Activated CD4-positive, alpha-beta T cell treated with anti-CD3 and anti-CD28 coated beads for 24 hours (primary cell): ENCODE results near the gene ANKDD1A.

ENCODE experiments used
- DNase-seq, 2 donors: peaks; one replicate each; pipeline ENCODE4 v3.0.0-alpha.2; 2020; ENCODE audit warnings: low read depth in 2 of 2

The ANKDD1A gene

GRCh38 chr15:64923546-64923945 lies 11.8 kb downstream of the ANKDD1A start:
- no peak for DNase-seq

DNA sequence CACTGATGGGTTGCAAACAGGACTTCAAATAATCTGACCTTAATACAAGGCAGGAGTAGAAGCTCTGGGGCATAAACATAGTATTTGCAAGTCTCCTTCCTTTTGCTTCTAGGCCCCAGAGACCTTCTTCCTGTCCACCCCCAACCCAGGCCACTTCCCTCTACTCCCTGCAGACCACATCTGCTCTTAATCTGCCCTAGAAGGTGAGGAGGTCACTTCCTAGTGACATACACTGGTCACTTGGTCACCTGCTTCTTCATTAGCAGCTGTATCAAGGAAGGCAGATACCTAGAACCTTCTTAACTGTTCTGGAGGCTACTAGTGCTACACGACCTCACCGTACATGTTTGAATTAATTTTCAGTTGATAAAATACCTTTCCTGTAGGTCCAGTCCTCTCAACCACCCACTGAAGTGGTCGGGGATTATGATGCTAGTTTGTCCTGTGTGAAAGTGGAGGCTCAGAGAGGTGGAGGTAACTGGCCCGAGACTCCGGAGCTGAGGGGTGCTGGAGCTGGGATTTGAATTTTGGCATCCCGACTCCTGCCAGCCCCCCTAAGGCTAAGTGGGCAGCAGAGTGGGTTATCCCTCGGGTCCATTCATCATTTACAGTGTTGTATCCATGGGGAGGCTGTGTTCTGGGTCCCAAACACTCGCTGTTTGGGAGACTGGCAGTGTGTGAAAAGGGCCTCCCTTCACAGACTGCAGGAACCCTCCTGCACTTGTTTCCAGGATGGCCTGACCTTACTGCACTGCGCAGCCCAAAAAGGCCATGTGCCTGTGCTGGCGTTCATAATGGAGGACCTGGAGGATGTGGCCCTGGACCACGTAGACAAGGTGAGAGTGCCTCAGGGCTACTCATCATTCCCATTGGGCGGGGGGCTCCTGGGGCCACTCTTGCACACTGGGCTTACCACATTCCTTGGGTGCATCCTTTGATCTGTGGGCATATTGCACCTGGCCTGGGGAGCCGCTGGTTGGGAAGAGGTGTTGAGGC lies 13.9 kb downstream of the ANKDD1A start:
- no peak for DNase-seq

GRCh38 chr15:64926661-64927060 lies 15.0 kb downstream of the ANKDD1A start:
- no peak for DNase-seq

GRCh38 chr15:64928626-64929220 lies 17.0 kb downstream of the ANKDD1A start:
- no peak for DNase-seq

DNA sequence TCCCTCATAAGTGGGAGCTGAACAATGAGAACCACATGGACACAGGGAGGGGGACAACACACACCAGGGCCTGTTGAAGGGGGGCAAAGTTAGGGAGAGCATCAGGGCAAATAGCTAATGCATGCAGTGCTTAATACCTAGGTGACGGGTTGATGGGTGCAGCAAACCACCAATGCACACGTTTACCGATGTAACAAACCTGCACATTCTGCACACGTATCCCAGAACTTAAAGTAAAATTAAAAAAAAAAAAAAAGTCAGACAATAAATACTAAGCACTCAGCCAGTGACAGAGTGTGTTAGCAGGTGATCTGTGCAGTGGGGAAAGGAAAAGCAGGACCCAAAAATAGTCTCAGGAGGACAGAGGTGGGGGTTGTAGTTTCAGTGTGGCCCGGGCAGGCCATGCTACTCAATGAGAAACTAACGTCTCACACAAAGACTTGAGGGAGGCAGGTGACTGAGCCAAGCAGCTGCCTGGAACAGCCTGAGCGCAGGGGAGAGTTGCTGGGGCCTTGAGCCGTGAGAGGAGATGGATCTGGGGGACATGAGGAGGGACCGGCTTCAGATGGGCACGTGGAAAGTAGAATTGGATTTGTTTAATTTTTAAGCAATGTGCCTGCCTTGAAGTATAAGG lies 18.4 kb downstream of the ANKDD1A start:
- no peak for DNase-seq

DNA sequence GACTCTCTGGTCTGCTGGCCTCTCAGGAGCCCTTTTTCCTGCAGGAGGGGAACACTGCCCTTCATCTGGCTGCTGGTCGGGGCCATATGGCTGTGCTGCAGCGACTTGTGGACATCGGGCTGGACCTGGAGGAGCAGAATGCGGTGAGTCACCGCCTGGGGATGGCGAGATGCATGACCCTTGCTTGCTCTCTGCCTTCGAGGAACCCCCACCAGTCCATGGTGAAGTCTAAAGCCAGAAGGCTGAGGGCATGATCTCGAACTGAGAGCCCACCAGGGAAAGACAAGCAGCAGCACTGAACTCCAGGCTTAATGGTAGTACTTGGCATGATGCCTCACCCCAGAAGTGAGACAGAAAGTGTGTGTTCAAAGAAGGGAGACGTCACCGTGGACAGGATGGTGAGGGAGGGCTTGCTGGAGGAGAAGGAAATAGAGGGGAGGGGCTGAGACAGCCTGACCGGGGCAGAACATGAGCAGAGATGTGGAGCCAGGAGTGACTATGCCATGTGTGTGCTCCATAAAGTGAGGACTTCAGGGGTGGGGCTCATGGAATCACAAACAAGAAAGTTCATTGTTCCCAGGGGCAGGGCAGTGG lies 19.2 kb downstream of the ANKDD1A start:
- no peak for DNase-seq

GRCh38 chr15:64931381-64931780 lies 19.7 kb downstream of the ANKDD1A start:
- DNase-seq: no peak

GRCh38 chr15:64934023-64934422 lies 22.3 kb downstream of the ANKDD1A start:
- no peak for DNase-seq

DNA sequence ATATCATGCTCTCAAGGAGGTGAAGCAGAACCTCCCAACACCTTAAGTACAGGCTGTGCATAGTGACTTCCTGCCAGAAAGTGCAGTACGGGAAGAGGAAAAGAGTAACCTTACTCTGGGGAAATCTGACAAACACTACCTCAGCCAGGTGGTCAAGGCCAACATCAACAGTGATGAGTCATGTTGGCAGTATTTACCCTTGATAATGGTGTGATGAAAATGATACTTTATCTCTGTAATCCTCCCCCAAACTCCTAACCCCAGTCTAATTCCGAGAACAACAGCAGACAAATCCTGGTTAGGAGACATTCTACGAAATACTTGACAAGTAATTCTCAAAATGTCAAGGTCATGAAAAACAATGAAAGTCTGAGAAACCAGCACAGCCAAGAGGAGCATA lies 26.5 kb downstream of the ANKDD1A start:
- DNase-seq: no peak

DNA sequence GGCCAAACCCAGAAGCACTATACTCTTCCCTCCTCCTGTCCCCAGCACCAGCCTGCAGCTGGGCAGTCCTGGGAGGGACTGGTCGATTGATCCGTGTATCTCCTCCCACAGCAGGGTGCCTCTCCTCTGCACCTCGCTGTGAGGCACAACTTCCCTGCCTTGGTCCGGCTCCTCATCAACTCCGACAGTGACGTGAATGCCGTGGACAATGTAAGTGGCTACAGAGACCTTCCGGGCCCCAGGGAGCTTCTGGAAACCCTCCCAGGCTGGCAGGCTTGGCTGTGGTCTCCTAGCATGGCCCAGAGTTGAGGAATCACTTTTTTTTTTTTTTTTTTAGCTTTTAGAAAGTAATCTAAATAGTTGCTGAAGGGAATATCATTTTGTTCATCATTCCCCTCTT lies 30.7 kb downstream of the ANKDD1A start:
- no peak for DNase-seq

- no peak for DNase-seq
Measured at GRCh38 chr15:64943512-64944225, 32.0 kb downstream of the ANKDD1A start.

DNA sequence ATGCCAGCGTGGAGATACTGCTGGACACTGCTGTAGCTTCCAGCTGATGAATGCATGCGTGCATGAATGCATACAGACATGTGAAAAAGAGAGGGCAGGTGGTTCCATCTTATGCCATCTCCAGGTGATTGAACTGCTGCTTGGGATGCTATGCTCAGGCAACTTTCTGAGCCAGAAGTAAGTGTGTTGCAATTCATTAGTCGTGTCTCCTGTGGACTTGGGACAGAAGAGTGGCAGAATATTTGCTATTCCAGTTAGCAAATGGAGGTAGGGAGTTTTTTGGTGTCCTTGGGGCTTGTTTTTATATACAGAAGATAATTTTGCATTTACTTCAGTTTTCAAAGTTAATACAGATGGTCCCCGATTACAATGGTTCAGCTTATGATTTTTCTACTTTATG lies 33.3 kb downstream of the ANKDD1A start:
- no peak for DNase-seq

- DNase-seq: no peak
Measured at GRCh38 chr15:64947211-64947610, 35.5 kb downstream of the ANKDD1A start.

- DNase-seq: no peak
Measured at GRCh38 chr15:64948916-64949315, 37.2 kb downstream of the ANKDD1A start.

- no peak for DNase-seq
Measured at GRCh38 chr15:64949383-64950186, 37.9 kb downstream of the ANKDD1A start.

- DNase-seq: no peak
Measured at GRCh38 chr15:64950888-64951287, 39.2 kb downstream of the ANKDD1A start.

- no peak for DNase-seq
Measured at GRCh38 chr15:64951777-64952418, 40.2 kb downstream of the ANKDD1A start.

- DNase-seq: no peak
Measured at GRCh38 chr15:64954395-64954794, 42.7 kb downstream of the ANKDD1A start.

GRCh38 chr15:64959128-64959527 lies 47.4 kb downstream of the ANKDD1A start:
- DNase-seq: no peak

GRCh38 chr15:64960153-64960552 lies 48.5 kb downstream of the ANKDD1A start:
- no peak for DNase-seq
